Epithelial cell of prostate (primary cell): ENCODE measurements around the gene TLR10.
"Not testable (repeated sequence)": the region's sequence is repeated elsewhere in the genome, so short reads cannot be mapped to it uniquely, and the experiment has no call there.

ENCODE experiments used
- DNase-seq: peaks from one replicate; pipeline ENCODE4 v3.0.0-alpha.2; 2011; ENCODE audit warnings: low read depth, low spot score
- H3K27ac ChIP-seq: fragments of 450-650 bp; 2 replicates; pipeline ENCODE4 v1.5.1; 2017; ENCODE audit warnings: mild to moderate bottlenecking

Gene TLR10, protein sequence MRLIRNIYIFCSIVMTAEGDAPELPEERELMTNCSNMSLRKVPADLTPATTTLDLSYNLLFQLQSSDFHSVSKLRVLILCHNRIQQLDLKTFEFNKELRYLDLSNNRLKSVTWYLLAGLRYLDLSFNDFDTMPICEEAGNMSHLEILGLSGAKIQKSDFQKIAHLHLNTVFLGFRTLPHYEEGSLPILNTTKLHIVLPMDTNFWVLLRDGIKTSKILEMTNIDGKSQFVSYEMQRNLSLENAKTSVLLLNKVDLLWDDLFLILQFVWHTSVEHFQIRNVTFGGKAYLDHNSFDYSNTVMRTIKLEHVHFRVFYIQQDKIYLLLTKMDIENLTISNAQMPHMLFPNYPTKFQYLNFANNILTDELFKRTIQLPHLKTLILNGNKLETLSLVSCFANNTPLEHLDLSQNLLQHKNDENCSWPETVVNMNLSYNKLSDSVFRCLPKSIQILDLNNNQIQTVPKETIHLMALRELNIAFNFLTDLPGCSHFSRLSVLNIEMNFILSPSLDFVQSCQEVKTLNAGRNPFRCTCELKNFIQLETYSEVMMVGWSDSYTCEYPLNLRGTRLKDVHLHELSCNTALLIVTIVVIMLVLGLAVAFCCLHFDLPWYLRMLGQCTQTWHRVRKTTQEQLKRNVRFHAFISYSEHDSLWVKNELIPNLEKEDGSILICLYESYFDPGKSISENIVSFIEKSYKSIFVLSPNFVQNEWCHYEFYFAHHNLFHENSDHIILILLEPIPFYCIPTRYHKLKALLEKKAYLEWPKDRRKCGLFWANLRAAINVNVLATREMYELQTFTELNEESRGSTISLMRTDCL

DNA sequence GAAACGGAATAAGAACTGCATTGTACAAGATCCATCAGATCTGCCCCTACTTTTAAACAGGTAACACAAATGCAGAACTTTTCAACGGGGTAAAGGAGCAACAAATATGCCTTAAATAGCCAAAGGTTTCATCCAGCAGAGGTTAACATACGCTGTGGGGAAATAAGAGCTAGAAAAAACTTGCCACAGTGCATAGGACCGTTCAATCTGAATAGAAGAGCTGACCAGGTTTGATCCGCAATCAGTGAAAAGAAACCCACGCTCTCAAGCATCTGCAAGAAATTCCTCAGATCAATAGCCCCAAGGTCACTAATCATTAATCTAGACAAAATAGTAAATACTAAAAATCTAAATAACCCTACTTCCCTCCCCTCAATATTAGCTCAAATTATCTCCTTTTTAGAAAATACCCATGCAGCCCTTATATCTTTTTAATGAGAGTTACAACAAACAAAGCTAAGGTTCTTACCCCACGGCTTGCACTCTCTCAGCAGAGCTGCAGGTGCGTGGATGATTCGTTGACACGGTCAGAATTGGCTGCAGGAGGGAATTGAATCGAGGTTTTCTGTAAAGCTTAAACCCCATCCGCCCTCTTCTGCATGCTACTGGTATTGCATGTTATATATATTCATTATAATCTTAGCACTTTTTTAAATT, at the start of gene TLR10:
TSS of gene TLR10 (minus strand) at position 539 of the 657 bp plus-strand sequence. CDS start 7,400 bp downstream, outside the sequence.
- DNase-seq, result no peak
- H3K27ac ChIP-seq, result no peak within 1 kb of the TSS

GRCh38 chr4:38832206-38832605, 49.4 kb upstream of the TLR10 start:
- no peak for DNase-seq

GRCh38 chr4:38831653-38832052, 48.9 kb upstream of the TLR10 start:
- H3K27ac ChIP-seq, result no peak overlapping the region
- no peak for DNase-seq

More at GRCh38 chr4:38832206-38832605, 49.4 kb upstream of the TLR10 start:
- H3K27ac ChIP-seq, result no peak overlapping the region

DNA sequence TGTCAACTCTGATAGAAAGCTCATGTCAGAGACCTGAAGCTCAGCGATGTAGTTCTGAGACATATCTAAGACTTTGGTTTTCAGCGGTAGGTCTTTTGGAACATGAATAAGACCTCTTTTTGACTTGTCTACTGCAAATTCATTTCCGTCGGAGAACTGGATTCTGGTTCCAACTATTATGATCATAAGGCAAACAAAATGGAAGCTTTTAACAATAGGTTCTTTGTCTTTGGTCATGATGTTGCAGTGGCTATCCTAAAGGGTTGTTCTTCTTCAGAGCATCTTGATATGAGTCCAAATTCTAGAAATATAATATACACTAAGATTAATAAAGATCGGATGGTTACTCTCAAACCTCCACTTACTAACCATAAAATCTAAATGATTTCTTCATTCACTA, 46.4 kb upstream of the TLR10 start:
- H3K27ac ChIP-seq, result no peak overlapping the region
- DNase-seq, result no peak

GRCh38 chr4:38823766-38824165, 41.0 kb upstream of the TLR10 start:
- H3K27ac ChIP-seq, result no peak overlapping the region

DNA sequence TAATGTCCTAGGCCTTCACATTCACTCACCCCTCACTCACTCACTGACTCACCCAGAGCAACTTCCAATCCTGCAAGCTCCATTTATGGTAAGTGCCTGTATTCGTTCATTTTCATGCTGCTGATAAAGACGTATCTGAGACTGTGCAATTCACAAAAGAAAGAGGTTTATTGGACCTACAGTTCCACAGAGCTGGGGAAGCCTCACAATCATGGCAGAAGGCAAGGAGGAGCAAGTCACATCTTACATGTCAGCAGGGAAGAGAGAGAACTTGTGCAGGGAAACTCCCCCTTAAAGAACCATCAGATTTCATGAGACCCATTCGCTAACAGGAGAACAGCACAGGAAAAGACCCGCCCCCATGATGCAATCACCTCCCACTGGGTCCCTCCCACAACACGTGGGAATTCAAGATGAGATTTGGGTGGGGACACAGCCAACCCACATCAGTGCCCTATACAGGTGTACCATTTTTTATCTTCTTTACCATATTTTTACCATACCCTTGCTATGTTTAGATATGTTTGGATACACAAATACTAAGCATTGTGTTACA, 40.0 kb upstream of the TLR10 start:
- H3K27ac ChIP-seq, result no peak overlapping the region
- no peak for DNase-seq

More at GRCh38 chr4:38823766-38824165, 41.0 kb upstream of the TLR10 start:
- no peak for DNase-seq

GRCh38 chr4:38821739-38822138, 38.9 kb upstream of the TLR10 start:
- H3K27ac ChIP-seq, result no peak overlapping the region
- no peak for DNase-seq

DNA sequence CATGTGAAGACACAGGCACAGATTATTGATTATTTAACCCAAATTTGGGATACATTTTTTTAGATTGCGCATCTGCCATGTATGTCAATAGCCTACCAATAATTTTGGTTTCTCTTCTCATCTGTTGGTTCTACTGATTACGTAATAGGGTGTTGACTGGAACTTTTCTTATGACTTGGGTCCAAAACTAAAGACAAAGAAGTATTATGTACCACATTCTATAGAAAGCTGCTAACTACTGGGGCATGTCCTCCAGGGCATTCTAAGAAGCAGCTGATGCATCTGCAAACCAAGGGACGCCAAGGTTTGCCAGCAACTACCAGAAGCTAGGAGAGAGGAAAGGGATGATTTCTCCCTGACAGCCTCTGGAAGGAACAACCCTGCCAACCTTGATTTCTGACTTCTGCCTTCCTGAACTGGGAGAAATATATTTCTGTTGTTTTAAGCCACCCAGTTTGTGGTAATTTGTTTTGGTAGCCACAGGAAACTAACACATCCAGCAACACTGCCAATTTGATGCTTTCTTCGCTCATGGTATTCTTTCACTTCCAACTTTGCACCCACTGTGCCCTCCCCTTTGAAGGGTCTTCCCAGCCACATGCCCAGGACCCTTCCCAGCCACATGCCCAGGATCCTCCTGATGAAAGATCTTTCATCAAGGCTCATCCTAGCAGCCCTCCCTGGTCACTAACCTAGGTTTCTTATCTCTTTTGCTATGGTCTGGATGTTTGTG, 37.7 kb upstream of the TLR10 start:
- H3K27ac ChIP-seq, result peak overlapping the region; percentile 56
- DNase-seq, result no peak

GRCh38 chr4:38819569-38819968, 36.8 kb upstream of the TLR10 start:
- H3K27ac ChIP-seq, result peak overlapping the region; percentile 56
- peak; percentile 39 for DNase-seq

GRCh38 chr4:38818441-38818976, 35.7 kb upstream of the TLR10 start:
- peak overlapping the region; percentile 56 for H3K27ac ChIP-seq
- DNase-seq, result peak; percentile 92

DNA sequence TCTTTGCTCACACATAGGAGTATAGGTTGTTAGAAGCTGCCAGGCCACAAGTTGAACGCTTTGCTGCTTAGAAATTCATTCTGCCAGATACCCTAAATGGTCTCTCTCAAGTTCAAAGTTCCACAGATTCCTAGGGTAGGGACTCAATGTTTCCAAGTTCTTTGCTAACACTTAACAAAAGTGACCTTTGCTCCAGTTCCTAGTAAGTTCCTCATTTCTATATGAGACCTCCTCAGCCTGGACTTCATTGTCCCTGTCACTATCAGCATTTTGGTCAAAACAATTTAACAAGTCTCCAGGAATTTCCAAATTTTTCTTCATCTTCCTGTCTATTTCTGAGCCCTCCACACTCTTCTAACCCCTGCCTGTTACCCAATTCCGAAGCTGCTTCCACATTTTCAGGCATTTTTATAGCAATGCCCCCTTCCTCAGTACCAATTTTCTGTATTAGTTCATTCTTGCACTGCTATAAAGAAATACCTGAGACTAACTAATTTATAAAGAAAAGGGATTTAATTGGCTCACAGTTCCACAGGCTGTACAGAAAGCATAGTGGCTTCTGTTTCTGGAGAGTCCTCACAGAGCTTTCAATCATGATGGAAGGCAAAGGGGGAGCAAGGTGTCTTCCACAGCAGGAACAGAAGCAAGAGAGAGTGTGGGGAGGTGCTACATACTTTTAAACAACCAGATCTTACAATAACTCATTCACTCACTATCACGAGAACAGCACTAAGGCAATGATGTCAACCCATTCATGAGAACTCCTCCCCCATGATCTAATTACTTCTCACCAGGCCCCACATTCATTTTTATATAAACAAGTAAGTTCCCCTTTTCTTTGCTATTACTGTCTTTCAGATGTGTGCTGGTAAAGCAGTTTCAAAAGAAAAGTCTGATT, 33.3 kb upstream of the TLR10 start:
- DNase-seq, result no peak
- peak overlapping the region; percentile 13 for H3K27ac ChIP-seq

DNA sequence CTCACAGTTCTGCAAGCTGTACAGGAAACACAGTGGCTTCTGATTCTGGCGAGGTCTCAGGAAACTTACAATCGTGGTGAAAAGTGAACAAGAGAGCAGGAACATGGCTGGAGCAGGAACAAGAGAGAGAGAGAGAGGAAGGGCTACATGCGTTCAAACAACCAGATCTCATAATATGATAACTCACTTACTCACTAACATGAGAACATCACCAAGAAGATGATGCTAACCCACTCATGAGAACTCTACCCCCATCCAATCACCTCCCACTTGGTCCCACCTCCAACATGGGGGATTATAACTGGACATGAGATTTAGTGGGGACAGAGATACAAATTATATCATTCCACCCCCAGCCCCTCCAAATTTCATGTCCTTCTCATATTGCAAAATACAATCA, 31.6 kb upstream of the TLR10 start:
- no peak overlapping the region for H3K27ac ChIP-seq

DNA sequence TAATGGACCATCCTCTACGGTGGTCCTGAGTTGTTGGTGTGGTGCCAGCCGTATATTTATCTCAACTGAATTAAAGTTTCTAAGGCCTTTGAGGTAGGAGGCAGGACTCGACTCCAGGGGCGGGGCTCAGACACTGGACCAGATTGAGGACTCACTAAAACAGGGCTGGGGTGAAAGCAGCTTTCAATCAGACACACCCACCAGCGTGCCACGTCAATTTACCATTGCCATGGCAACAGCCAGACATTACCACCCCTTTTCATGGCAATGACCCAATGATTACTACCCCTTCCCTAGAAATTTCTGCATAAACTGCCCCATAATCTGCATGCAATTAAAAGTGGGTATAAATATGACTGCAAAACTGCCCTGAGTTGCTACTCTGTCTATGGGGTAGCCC, 28.5 kb upstream of the TLR10 start:
- no peak overlapping the region for H3K27ac ChIP-seq
- DNase-seq, result no peak

More for the DNA sequence above, 31.6 kb upstream of the TLR10 start:
- no peak for DNase-seq

GRCh38 chr4:38807462-38807861, 24.7 kb upstream of the TLR10 start:
- DNase-seq, H3K27ac ChIP-seq: not testable (repeated sequence)

DNA sequence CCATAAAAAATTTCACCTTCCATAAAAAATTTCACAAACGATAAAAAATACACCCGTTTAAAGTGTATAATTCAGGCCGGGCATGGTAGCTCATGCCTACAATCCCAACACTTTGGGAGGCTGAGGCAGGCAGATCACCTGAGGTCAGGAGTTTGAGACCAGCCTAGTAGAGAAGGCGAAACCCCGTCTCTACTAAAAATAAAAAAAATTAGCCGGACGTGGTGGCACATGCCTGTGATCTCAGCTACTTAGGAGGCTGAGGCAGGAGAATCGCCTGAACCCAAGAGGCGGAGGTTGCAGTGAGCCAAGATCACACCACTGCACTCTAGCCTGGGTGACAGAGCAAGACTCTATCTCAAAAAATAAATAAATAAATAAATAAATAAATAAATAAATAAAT, 23.5 kb upstream of the TLR10 start:
- DNase-seq, H3K27ac ChIP-seq: not testable (repeated sequence)

- H3K27ac ChIP-seq, result peak overlapping the region; percentile 17
These were observed 22.8 kb upstream of the TLR10 start for GRCh38 chr4:38805530-38806145.

GRCh38 chr4:38804654-38805295, 22.0 kb upstream of the TLR10 start, which contains the start of gene TLR1:
TSS of gene TLR1 (minus strand) at chr4:38804791. CDS start at chr4:38798831, 5,960 bp downstream.
- peak within 1 kb of the TSS; percentile 17 for H3K27ac ChIP-seq
- no peak for DNase-seq

More at GRCh38 chr4:38805530-38806145, 22.8 kb upstream of the TLR10 start:
- DNase-seq, result no peak
